ENCODE results near the gene BCR. TPM values are rescaled to one million over a fixed set of nuclear protein-coding genes. Genes with fewer than 3 reads are reported as not detected.

BCR gene
- total RNA-seq, 2 donors from 2014 or later: 27.0 to 41.3 TPM

- no peak for DNase-seq (ENCODE audit: low spot score)
Measured at GRCh38 chr22:23197836-23198235, 17.5 kb downstream of the BCR start.

GRCh38 chr22:23199159-23199558, 18.9 kb downstream of the BCR start:
- Histone ChIP-seq H3K36me3 (no peaks in the 10 kb centered on the region), H3K27ac (no peak overlapping the region), H3K9me3 (no peaks in the 10 kb centered on the region)

More at GRCh38 chr22:23197836-23198235, 17.5 kb downstream of the BCR start:
- H3K36me3 ChIP-seq: no peaks in the 10 kb centered on the region
- H3K9me3 ChIP-seq: no peaks in the 10 kb centered on the region
- H3K4me3 ChIP-seq: no peak overlapping the region
- no peak overlapping the region for H3K27ac ChIP-seq
- H3K27me3 ChIP-seq: no peaks in the 10 kb centered on the region
- TF ChIP-seq, protein P1, sequence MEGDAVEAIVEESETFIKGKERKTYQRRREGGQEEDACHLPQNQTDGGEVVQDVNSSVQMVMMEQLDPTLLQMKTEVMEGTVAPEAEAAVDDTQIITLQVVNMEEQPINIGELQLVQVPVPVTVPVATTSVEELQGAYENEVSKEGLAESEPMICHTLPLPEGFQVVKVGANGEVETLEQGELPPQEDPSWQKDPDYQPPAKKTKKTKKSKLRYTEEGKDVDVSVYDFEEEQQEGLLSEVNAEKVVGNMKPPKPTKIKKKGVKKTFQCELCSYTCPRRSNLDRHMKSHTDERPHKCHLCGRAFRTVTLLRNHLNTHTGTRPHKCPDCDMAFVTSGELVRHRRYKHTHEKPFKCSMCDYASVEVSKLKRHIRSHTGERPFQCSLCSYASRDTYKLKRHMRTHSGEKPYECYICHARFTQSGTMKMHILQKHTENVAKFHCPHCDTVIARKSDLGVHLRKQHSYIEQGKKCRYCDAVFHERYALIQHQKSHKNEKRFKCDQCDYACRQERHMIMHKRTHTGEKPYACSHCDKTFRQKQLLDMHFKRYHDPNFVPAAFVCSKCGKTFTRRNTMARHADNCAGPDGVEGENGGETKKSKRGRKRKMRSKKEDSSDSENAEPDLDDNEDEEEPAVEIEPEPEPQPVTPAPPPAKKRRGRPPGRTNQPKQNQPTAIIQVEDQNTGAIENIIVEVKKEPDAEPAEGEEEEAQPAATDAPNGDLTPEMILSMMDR (IDR thresholded peaks at IDR 0.05): no peak
- H3K4me1 ChIP-seq: peaks cover 0 to 30% of the 10 kb centered on the region in 2 donors

DNA sequence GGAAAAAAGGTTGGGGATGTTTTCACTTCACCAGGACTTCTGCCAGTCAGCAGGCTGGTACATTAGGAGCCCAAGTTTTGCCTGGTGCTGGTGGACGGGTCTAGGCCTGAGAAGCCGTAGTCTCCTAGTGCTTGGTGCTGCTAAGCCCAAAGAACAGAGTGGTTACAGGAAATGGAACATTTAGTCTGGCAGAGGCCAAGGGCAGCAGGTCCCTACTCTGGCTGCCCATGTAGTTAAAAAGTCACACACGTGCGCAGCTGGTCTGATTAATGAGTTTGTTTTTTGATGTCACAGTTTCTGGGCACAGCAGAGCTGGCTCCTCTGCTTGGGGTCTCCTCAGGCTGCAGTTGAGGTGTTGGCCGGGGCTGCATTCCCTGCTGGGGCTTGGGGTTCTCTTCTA, 20.6 kb downstream of the BCR start:
- H3K27me3 ChIP-seq: no peaks in the 10 kb centered on the region
- H3K9me3 ChIP-seq: no peaks in the 10 kb centered on the region
- peaks cover 0 to 40% of the 10 kb centered on the region in 2 donors for H3K4me1 ChIP-seq
- DNase-seq (ENCODE audit: low spot score): no peak
- no peak overlapping the region for H3K27ac ChIP-seq
- no peak overlapping the region for H3K4me3 ChIP-seq
- no peaks in the 10 kb centered on the region for H3K36me3 ChIP-seq
- TF ChIP-seq, protein P1 (IDR thresholded peaks at IDR 0.05): no peak

More at GRCh38 chr22:23199159-23199558, 18.9 kb downstream of the BCR start:
- H3K4me3 ChIP-seq: no peak overlapping the region
- peaks cover 0 to 25% of the 10 kb centered on the region in 2 donors for H3K4me1 ChIP-seq
- TF ChIP-seq, protein P1 (IDR thresholded peaks at IDR 0.05): no peak
- no peak for DNase-seq (ENCODE audit: low spot score)
- H3K27me3 ChIP-seq: no peaks in the 10 kb centered on the region

GRCh38 chr22:23202812-23203451, 22.6 kb downstream of the BCR start:
- H3K27ac ChIP-seq: no peak overlapping the region
- H3K27me3 ChIP-seq: no peaks in the 10 kb centered on the region
- no peak for DNase-seq (ENCODE audit: low spot score)
- H3K4me3 ChIP-seq: no peak overlapping the region
- TF ChIP-seq, protein P1 (IDR thresholded peaks at IDR 0.05): no peak
- no peaks in the 10 kb centered on the region for H3K36me3 ChIP-seq
- peaks cover 0 to 35% of the 10 kb centered on the region in 2 donors for H3K4me1 ChIP-seq
- H3K9me3 ChIP-seq: no peaks in the 10 kb centered on the region

- H3K9me3 ChIP-seq: no peaks in the 10 kb centered on the region
- DNase-seq (ENCODE audit: low spot score): no peak
- peaks cover 0 to 35% of the 10 kb centered on the region in 2 donors for H3K4me1 ChIP-seq
- no peaks in the 10 kb centered on the region for H3K36me3 ChIP-seq
- no peak overlapping the region for H3K4me3 ChIP-seq
- TF ChIP-seq, protein P1 (IDR thresholded peaks at IDR 0.05): no peak
- H3K27me3 ChIP-seq: no peaks in the 10 kb centered on the region
- H3K27ac ChIP-seq: peak overlapping the region; percentile 26 to 55
Measured at GRCh38 chr22:23203452-23204124, 23.3 kb downstream of the BCR start.

All from right atrium auricular region (tissue), 2 donors.